NCI-H1694 (cell line): ENCODE measurements around the gene PYCARD.
"Not testable (repeated sequence)": the region's sequence is repeated elsewhere in the genome, so short reads cannot be mapped to it uniquely, and the experiment has no call there.

Experiments used
- DNase-seq: peaks from one replicate; lab custom pipeline; 2025; lab: John Stamatoyannopoulos, UW

Gene PYCARD

GRCh38 chr16:31190818-31191444 is 11.6 kb downstream of the PYCARD start:
- DNase-seq = no peak

DNA sequence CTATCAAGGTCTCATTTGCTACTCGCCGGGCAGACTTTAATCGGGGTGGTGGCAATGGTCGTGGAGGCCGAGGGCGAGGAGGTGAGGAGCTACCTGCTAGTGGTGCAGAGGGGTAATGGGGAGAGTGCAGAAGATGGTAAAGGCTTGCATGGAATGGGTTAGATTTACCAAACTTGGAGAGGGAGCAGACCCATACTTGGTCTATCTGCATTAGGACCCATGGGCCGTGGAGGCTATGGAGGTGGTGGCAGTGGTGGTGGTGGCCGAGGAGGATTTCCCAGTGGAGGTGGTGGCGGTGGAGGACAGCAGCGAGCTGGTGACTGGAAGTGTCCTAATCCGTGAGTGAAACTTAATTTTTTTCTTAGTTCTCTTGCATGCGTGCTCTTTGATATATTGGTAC is 12.5 kb downstream of the PYCARD start:
- no peak for DNase-seq

DNA sequence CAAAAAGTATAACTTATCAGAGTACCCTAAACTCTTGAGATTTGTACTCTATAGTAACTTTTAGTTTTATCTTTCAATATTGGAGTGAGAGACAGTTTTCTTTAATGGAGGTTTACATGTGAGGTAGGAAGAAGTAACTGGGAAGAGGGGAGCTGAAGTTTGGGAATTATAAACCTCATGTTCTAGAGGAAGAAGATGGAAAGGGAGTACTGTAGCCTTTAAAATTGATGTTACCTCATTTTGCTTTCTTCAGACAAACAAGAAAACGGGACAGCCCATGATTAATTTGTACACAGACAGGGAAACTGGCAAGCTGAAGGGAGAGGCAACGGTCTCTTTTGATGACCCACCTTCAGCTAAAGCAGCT is 13.2 kb downstream of the PYCARD start:
- DNase-seq = no peak

DNA sequence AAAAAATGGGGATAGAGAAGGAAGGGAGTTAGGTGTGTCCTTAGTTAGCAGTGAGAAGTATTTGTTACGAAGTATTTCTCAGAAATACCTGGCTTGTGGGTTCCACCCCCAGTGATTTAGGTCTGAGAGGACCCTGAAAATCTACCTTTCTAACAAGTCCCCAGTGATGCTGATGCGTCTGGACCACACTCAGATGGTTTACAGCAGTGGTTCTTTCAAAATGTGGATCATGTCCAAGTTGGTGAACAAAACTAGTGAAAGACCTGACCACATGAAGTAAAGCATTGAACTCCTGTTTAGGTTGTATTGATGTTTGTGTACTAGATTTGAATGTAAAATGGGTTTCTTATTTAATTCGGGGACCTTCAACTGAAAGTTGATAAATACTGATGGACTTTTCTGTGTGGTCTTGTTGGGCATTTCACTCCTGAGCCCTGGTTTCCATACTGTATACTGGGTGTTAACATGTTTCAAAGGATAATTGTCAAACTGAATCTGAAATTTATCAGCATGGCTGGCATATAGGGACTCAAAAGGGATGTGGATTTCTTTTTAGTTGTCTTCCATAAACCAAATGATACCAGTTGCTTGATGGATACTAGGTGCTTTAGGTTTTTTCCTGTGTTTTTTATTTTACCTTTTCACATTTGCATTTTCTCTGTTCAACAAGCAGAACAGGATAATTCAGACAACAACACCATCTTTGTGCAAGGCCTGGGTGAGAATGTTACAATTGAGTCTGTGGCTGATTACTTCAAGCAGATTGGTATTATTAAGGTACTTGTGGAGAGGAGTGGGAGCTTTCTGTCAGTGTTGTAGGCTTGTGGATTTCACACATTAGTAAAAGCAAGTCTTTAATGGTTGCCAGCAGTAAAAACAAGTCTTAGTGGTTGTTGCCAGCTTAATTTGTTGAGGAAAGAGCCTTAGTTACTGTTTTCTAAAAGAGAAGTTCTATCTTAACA is 13.8 kb downstream of the PYCARD start:
- DNase-seq = no peak

GRCh38 chr16:31187808-31188189 is 14.8 kb downstream of the PYCARD start:
- DNase-seq = no peak

DNA sequence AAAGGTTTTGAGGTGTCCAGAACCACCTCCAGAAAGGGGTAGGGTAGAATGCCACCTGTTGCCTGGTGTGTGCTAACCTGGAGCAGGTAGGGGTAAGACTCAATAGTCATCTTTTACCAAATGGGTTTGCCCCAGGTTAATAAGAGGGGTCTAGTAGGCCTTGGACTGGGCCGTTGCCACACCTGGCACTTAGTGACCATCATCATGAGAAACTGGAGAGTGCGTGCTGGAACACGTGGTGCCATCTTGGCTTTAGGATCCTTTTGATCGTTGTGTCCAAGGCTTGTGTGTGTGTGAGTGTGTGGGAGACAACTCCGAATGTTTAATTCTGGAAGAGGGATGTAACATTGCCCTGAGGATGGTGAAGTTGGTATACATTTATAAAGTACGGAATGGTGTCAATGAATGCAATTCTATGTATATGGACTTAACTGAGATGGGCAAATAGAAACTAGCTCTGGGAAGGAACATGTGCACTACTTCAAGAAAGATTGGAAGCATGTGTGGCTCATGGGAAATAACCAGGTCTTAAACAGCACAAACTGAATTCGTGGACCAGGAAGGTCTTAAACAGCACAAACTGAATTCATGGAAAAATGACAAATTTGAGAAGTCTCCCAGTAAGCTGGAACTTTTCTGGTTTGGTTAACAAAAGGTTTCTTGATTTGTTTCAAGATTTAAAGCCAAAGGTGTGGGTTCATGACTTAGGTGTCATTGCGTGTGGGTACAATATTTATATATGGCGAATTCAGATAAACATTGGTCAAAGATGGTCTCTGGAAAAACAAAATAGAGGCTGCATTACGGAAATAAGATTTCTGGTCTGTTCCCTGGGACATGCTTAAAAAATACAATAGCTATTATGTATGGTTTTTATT is 15.4 kb downstream of the PYCARD start:
- no peak for DNase-seq

DNA sequence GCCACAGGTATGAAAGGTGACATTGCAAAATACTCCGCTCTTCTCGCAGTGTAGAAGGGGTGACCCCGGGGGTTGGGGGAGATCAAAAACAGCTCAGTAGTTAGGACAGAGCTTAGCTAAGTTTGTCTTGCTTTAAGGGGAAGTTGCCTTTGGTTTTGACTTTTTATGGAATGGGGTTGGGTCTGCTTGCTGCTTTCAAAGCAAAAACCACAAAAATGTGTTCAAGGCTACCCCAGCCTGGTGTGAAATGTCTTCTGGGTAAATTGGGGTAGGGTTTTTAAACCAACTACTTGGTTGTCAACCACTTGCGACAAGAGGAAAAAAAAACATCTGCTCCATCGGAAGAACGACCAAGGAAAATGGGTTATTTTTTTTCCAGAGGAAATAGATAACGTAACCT is 16.4 kb downstream of the PYCARD start:
- DNase-seq = no peak

DNA sequence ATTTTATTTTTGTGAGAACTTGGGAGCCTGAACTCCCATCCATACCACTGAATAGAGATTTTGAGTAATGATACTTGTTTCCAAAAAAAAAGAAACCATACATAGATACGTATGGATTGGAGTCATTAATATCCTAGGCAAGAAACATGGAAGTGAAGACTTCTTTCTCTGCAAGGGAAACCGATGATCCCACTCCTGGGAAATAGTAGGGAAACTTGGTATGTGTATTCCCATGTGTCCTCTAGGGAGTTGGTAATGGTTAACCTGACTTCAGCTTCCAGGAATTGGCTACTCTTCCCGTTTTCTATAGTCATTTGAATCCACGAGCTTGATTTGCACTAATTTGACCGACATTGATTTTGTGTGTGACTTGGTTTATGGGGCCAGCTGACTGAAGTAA is 17.2 kb downstream of the PYCARD start:
- no peak for DNase-seq

- no peak for DNase-seq
Measured at GRCh38 chr16:31184888-31185287, 17.7 kb downstream of the PYCARD start.

DNA sequence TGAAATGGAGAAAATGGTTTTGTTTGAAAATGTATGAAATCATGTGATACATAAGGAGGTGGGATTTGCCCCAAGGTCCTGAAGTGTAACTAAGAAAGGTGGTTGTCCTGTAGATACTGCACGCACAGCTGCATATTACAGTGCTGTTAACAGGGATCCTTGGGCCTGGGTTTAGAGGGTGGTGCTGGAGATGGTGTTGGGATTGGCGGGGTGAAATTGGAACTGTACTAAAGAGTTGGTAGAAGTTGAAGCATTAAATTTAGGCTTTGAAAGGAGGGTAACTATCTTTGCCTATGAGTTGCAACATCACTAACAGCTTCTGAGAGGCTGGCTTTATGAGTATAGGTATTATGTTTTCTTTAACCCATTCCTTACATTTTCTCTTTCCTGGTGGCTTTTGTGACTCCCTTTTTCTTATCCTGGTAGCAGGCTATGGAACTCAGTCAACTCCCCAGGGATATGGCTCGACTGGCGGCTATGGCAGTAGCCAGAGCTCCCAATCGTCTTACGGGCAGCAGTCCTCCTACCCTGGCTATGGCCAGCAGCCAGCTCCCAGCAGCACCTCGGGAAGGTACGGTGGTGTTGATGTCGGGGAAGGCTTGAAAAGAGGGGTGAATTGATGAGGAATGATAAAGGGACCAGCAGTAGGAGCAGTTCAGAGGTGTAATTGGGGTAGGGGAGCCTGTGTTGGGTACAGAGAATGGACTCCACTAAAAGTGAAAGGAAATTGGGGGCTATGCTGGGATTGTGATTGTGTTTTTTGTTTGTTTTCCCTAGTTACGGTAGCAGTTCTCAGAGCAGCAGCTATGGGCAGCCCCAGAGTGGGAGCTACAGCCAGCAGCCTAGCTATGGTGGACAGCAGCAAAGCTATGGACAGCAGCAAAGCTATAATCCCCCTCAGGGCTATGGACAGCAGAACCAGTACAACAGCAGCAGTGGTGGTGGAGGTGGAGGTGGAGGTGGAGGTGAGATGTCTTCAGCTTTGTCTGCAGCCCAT is 18.8 kb downstream of the PYCARD start:
- no peak for DNase-seq

- no peak for DNase-seq
Measured at GRCh38 chr16:31182391-31182790, 20.2 kb downstream of the PYCARD start.

GRCh38 chr16:31181102-31181830 is 21.3 kb downstream of the PYCARD start:
- no peak for DNase-seq

GRCh38 chr16:31179747-31180459 is 22.7 kb downstream of the PYCARD start, which contains the start of gene FUS:
Gene FUS (plus strand): TSS chr16:31180139. CDS start chr16:31180215, 76 bp downstream.
- DNase-seq = peak; percentile 53

GRCh38 chr16:31179219-31179746 is 23.3 kb downstream of the PYCARD start:
- no peak for DNase-seq

- no peak for DNase-seq
Measured at GRCh38 chr16:31177136-31177535, 25.4 kb downstream of the PYCARD start.

- not testable (repeated sequence) for DNase-seq
Measured at GRCh38 chr16:31170048-31170447, 32.5 kb downstream of the PYCARD start.

- no peak for DNase-seq
Measured at GRCh38 chr16:31168848-31169247, 33.7 kb downstream of the PYCARD start.

GRCh38 chr16:31167315-31167714 is 35.2 kb downstream of the PYCARD start:
- no peak for DNase-seq

DNA sequence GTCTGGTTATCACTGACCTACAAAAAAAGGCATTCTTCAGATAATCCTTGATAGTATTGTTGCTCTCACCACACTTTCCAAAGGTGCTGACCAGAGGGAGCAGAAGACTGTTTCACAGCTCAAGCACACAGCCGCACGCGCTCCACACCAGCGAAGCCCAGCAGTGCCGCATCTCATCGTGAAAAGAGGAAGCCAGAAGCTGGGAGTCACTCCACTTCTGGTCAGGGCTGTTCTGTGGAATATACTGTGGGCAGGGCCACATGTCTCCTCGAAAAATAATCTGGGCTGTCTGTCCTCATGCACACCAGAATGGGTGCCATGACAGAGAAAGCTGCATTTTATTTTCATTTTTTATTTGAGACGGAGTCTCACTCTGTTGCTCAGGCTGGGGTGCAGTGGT is 45.4 kb downstream of the PYCARD start:
- no peak for DNase-seq
